ENCODE measurements around the gene ASPDH.

ASPDH gene

GRCh38 chr19:50501186-50501567 lies 12.5 kb downstream of the ASPDH start:
- TF ChIP-seq CTCF (conservative IDR thresholded peaks at IDR 0.05; ENCODE audit: low read depth, low read length): no peak
- DNase-seq (ENCODE audit: low read depth): no peak

GRCh38 chr19:50500753-50501151 lies 13.0 kb downstream of the ASPDH start:
- DNase-seq (ENCODE audit: low read depth): no peak
- no peak overlapping the region for H3K4me3 ChIP-seq (ENCODE audit: low read depth, low read length)
- no peak for TF ChIP-seq CTCF (conservative IDR thresholded peaks at IDR 0.05; ENCODE audit: low read depth, low read length)

More at GRCh38 chr19:50501186-50501567, 12.5 kb downstream of the ASPDH start:
- no peak overlapping the region for H3K4me3 ChIP-seq (ENCODE audit: low read depth, low read length)

GRCh38 chr19:50500060-50500752 lies 13.5 kb downstream of the ASPDH start:
- no peak overlapping the region for H3K4me3 ChIP-seq (ENCODE audit: low read depth, low read length)
- peak; percentile 29 for TF ChIP-seq CTCF (conservative IDR thresholded peaks at IDR 0.05; ENCODE audit: low read depth, low read length)
- no peak for DNase-seq (ENCODE audit: low read depth)

- H3K4me3 ChIP-seq (ENCODE audit: low read depth, low read length): no peak overlapping the region
- no peak for TF ChIP-seq CTCF (conservative IDR thresholded peaks at IDR 0.05; ENCODE audit: low read depth, low read length)
- DNase-seq (ENCODE audit: low read depth): no peak
These were observed 15.3 kb downstream of the ASPDH start for GRCh38 chr19:50498219-50499056.

- TF ChIP-seq CTCF (conservative IDR thresholded peaks at IDR 0.05; ENCODE audit: low read depth, low read length): no peak
- no peak overlapping the region for H3K4me3 ChIP-seq (ENCODE audit: low read depth, low read length)
- no peak for DNase-seq (ENCODE audit: low read depth)
These were observed 16.7 kb downstream of the ASPDH start for GRCh38 chr19:50497022-50497405.

GRCh38 chr19:50496189-50497021 lies 17.3 kb downstream of the ASPDH start:
- no peak overlapping the region for H3K4me3 ChIP-seq (ENCODE audit: low read depth, low read length)
- TF ChIP-seq CTCF (conservative IDR thresholded peaks at IDR 0.05; ENCODE audit: low read depth, low read length): no peak
- no peak for DNase-seq (ENCODE audit: low read depth)

Measured in choroid plexus epithelial cell (primary cell).